B cell (primary cell): Measurements from ENCODE around the gene ZFC3H1.

Experiments used
- EZH2 ChIP-seq: IDR thresholded peaks from 2 replicates; pipeline ENCODE4 v1.6.1; 2012; ENCODE audit warnings: borderline replicate concordance, low read depth, mild to moderate bottlenecking, moderate library complexity, low read length; ENCODE audit not compliant: insufficient read depth, poor library complexity, severe bottlenecking
- TF ChIP-seq, protein P1 (sequence below): fragments of 200-600 bp; IDR thresholded peaks from one replicate; pipeline ENCODE4 v1.8.0; 2022; ENCODE audit warnings: antibody characterized with exemption, mild to moderate bottlenecking

DNA sequence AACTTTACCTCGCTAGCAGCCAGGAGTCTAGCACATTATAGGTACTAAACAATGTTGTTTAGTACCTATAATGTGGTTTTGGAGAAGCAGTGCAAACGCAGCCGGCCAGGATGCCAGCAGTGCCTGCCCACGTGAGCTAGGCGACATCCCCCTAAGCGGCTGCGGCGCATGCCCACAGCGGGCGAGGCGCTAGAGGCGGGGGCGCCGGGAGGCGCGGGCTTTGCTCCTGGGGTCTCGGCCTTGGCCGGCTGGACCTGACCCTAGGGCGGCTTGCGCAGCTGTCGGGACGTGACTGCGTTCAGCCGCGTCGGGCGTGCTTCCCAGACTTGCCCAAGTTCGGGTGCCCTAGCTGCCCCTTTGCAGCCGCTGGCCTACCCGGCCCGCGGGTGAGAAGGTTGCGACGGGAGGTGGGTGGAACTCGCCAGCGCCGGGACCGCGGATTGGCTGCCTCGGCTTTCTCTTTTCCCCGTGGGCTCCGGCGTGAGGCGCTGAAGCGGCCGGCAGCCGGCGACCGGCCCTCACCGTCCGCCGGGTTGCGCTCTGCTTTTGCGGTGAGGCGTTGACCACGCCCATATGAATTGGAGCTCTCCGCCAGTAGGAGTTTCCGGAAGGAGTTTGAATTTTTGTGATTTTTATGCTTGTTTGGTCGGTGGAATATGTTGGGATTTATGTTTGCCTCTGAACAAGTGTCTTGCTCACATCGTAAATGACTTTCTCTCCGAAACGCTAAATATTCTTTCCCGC, 22.4 kb upstream of the ZFC3H1 start, which contains the start of gene TMEM19:
- TF ChIP-seq, protein P1, sequence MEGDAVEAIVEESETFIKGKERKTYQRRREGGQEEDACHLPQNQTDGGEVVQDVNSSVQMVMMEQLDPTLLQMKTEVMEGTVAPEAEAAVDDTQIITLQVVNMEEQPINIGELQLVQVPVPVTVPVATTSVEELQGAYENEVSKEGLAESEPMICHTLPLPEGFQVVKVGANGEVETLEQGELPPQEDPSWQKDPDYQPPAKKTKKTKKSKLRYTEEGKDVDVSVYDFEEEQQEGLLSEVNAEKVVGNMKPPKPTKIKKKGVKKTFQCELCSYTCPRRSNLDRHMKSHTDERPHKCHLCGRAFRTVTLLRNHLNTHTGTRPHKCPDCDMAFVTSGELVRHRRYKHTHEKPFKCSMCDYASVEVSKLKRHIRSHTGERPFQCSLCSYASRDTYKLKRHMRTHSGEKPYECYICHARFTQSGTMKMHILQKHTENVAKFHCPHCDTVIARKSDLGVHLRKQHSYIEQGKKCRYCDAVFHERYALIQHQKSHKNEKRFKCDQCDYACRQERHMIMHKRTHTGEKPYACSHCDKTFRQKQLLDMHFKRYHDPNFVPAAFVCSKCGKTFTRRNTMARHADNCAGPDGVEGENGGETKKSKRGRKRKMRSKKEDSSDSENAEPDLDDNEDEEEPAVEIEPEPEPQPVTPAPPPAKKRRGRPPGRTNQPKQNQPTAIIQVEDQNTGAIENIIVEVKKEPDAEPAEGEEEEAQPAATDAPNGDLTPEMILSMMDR, result no peak
- no peak for TF ChIP-seq EZH2
